GM21526 (cell line): ENCODE measurements around the gene UBE2D3.
"Not testable (repeated sequence)": the region's sequence is repeated elsewhere in the genome, so short reads cannot be mapped to it uniquely, and the experiment has no call there.

Source experiments
- ATAC-seq: cut with Tn5 transposase; IDR thresholded peaks from one replicate; pipeline ENCODE4 v1.9.1; 2021; ENCODE audit warnings: moderate library complexity; ENCODE audit not compliant: unreplicated experiment, low FRiP score

Gene UBE2D3

GRCh38 chr4:102832667-102833066 is 5.3 kb upstream of the UBE2D3 start:
- no peak for ATAC-seq

GRCh38 chr4:102832105-102832504 is 4.8 kb upstream of the UBE2D3 start:
- ATAC-seq, result no peak

DNA sequence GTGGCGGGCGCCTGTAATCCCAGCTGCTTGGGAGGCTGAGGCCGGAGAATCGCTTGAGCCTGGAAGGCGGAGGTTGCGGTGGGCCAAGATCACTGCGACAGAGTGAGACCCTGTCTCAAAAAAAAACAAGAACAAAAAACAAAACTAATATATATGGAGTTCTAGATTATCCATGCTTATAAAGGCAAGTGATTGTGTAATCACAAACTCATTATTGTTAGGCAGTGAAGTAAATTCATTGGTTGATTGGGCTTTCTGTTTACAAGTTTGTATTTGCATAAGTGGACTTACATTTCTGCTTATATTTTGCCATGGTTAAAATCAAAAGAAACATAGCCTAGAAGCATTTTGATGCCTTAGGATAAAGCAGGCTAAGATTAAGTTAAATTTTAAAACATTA is 2.5 kb upstream of the UBE2D3 start:
- no peak for ATAC-seq

GRCh38 chr4:102828497-102828808 is 1.1 kb upstream of the UBE2D3 start:
- ATAC-seq, result no peak

DNA sequence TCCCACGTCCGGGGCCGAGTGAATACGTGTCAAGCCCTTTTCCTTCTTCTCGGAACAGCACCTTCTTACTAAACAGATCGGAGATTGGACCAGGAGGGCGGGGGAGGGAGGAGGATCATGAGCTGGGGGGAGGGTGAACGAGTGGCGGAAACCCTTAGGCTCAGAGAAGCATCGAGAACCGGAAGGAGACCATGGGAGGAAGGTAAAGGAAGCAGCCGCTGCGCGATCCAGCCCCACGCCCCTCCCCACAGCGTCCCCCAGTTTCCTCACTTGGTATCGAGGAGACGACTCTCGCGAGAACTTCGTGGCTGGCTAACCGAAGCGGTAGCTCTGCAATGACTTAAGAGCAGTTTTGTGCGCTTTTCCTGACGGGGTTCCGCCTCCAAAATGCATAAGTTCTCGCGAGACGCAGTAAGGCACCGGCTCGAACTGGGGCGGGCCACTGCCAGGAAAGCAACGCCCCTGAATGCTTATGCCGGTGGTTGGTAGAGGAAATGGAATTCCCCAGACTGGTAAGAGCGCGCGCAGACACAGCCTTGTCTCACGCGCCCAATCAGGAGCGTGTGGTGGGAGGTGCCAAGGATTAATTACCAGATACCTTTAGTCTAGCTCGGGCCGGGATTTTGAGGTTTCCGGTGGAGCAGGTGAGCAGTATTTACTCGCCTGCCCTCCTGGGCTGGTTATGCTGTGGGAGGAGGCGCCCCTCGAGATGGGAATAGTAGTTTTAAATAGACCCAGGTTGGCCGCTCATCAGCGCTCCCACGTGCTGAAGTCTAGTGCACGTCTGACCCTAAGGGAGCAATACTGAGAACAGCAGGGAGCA is 534 bp upstream of the UBE2D3 start:
- ATAC-seq, result peak; percentile 84

DNA sequence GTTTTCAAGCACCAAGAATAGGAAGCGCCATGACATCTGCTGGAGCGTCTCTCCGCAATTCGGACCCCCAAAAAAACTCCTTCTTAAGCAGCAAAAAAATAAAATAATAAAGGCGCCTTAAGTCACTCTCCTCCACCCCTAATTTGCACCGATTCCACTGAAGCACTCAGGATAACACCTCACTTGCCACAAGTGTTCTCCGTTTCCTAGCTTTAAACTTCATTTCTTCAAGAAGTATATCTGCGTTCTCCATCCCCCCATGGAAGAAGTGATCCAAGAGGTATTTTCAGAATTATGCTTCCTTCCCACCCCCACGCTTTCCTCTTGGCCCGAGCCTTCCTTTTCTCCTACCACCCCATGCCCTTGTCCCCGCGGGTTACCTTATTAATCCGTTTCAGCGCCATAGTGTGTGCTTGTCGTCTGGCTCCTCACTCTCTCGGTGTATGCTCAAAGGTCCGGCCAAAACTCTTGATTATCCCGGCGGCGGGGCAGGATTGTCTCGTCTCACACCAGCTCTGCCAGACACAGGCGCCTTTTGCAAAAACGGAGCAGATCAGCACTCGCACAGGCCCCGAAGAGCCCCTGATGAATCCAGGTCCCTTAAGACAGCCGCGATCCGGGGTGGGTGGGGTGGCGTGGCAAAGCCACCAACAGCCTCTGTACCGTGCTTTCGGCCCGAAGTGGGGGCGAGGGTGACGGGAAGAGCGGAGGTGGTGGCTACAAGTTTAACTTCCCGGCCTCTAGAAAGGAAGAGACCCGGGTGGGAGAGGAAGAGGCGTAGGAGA is 1.1 kb downstream of the UBE2D3 start:
- ATAC-seq, result no peak

DNA sequence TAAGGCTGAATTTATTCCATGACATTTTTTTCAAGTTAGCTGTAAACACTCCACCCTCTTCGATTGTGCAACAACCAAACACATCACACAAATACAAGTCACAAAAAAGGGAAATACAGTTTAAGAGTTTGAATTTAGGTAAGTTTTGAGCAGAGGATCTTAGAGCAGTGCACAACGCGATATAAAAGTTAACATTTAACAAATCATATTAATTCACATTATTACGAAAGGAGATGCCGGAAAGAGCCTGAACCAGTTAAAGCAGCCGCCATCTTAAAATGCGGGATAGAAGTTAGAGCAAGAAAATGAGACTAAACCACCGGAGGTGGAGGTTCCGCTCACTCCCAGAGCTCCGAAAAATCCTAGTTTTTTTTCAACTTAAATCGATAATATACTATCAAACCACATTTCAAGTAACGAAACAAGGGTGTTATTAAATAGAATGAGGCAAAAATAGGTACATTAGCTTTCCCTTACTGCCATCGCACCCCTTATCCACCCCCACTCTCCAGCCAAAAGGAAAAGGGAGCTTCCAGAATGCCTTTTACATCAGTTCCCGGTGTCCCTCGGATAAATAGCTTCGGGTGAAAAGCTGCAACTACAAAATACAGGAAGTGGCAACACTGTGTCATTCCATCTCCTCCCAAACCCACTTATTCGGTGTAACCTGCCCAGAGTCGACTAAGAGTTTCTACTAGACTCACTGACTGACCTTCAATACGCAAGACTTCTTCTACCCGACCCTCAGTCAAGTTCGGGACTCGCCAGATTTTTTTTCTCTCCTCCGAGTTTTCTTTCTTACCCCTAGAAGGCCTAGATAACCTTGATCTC is 1.9 kb downstream of the UBE2D3 start:
- ATAC-seq, result no peak

- ATAC-seq, result no peak
These were observed 3.0 kb downstream of the UBE2D3 start for GRCh38 chr4:102824398-102824797.

DNA sequence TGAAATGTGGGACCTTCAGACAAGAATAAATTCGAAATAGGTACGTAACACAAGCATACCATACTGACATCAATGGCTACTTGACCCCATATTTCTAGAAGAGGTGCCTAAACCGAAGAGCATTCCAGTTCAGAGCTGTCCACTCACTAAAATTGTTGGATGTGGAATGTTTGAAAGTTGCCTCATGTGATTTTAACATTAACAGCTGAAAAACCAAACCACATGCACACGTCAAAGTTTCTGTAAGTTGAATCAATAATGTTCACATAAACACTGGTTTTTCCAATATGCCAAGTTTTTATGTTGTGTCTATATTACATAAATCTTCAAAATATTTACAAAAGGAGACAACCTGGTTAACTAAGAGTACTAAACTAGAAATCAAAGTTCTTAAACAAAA is 3.5 kb downstream of the UBE2D3 start:
- ATAC-seq, result no peak

GRCh38 chr4:102823464-102823863 is 3.9 kb downstream of the UBE2D3 start:
- ATAC-seq, result no peak

DNA sequence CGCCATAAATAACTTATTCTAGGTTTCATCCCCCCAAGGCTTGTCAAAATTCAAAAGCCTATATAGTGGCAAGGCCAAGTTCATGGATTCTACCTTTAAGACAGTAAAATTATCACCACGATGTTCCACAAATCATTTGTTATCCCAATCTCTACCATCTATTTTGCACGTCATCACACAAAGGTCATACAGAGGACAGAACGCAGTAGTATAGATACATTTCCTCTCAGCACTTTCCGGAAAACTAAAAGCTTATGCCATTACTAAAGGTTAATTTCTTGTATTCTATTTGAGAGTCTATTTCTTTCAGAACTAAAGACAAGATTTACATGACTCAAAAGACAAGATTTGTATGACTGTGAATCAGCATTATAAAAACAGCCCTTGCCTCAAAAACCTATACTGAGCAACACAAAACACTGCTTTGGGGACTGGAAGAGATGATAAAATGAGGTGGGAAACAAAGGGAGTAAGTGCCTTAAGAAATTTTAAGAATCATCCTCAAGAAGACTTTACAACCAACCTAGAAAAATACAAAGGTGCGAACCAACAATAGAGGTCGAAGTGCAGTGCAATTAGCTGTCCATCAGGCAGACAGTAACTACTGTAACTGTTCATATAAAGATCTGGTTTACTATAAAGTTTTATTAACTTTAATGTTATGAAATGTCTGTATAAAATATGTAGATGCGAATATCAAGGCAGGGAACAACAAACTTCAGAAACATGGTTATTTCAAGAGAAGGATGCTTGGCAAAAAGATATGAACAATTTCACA is 7.6 kb downstream of the UBE2D3 start:
- ATAC-seq, result no peak

- not testable (repeated sequence) for ATAC-seq
These were observed 8.3 kb downstream of the UBE2D3 start for GRCh38 chr4:102819100-102819499.

- no peak for ATAC-seq
These were observed 9.6 kb downstream of the UBE2D3 start for GRCh38 chr4:102817613-102818268.

DNA sequence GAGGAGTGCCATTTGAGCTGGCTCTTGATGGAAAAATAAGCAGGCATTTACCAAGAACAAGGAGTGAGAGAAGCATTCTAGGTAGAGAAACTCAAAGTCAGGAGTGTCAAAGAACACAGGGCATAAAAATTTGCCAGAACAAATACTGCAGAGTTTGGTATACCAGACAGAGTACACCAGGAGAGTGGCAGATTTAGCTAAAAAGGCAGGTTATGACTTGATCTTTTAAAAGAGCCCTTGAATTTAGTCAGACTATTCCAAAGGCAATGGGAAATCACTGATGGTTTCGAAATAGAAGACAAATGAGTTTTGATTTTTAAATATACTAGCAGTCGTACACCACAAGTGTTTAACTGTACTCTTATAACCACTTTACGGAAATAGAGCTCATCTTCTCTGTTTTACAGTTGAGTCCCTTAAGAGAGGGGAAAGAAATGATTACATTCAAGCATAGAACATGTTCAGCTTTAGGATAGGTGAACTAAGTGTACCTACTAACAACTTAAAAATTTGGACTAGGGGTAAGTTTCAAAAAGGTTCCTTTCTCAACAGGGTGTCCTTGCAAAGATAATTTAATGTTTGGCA is 10.2 kb downstream of the UBE2D3 start:
- ATAC-seq, result no peak

- no peak for ATAC-seq
These were observed 11.4 kb downstream of the UBE2D3 start for GRCh38 chr4:102815981-102816380.

GRCh38 chr4:102809691-102810090 is 17.7 kb downstream of the UBE2D3 start:
- ATAC-seq, result no peak

DNA sequence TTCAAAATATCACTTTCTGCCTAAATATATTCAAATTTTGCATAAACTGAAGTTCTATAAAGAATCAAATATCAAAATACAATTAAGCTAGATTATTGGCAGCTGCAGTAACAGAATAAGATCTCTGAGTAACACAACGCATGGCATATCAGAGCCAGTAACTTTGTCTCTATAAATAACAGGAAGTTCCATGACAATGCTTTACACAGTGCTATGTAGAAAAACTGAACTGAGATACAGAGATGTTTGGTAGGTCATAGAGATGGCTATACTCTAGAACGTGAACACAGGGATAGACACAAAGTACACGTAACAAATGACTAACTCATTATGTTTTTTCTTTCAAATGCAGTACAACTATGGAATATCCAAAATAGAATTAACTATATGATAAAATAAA is 18.2 kb downstream of the UBE2D3 start:
- peak; percentile 63 for ATAC-seq

DNA sequence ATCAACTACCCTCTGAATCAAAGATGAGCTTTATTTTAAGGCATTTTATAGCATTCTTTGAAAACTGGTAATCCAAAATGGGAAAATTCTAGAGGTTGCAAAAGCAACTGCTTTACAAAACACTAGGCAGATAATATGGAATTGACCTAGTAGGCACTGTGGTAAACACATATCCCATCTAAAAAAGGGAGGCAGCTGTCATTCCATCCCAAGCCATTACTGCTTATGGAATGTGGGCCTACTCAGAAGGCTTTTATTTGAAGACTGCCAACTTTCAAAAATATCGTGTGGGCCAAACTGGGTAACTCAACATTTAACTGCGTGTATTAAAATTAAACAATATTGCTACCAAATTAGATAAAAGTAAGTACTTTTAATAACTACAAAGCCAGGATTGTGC is 19.3 kb downstream of the UBE2D3 start:
- ATAC-seq, result no peak

DNA sequence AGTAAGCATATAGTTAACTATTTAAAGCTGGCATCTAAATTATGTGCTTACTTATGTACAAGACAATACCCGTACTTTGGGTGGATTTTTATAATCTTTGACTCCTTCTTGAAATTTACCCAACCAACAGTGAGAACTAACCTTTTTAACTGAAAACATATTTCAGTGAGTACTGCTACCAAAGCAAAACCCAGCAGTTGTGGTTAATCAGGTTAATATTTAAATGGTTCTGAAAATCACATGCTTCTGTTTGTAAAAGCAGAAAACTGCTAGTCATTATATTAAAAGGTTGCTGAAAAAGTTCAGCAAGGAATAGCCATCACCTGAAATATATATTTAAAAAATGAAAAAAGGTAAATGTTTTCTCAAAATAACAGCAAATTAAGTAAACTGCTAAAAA is 20.0 kb downstream of the UBE2D3 start:
- no peak for ATAC-seq

DNA sequence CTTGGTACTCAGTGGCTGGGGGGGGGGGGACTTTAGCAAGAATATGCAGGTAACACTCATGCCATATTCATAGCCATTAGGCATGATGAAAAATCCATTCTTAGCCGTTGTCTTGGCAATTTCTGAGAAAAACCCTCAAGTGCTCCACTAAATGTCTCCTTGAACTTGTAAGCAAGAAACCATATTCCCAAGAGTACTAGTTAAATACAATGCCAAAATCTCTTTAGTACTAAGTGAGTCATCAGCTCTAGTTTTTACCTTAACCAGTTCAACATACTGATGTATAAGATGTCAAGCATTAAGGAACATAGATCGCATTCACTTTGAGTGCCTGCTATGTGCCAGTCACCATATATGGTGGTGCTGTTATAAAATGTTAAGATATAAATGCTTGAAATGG is 27.5 kb downstream of the UBE2D3 start:
- ATAC-seq, result no peak
